SU-DHL-6 (cell line): ENCODE measurements around the gene C13orf46.

Experiments
- EZH2phosphoT487 ChIP-seq: fragments of 200-600 bp; sonication (generic), shearing (Covaris generic); conservative IDR thresholded peaks from 2 replicates; pipeline ENCODE4 v1.6.1; 2018; ENCODE audit warnings: mild to moderate bottlenecking, antibody characterized with exemption, low read length, moderate library complexity, mixed read lengths
- TF ChIP-seq, protein P1 (sequence below): fragments of 200-600 bp; sonication (generic); IDR thresholded peaks from one replicate; pipeline ENCODE4 v1.5.1; 2017; ENCODE audit warnings: antibody characterized with exemption, mild to moderate bottlenecking, low read length, moderate library complexity; ENCODE audit not compliant: insufficient read depth, poor library complexity, severe bottlenecking

DNA sequence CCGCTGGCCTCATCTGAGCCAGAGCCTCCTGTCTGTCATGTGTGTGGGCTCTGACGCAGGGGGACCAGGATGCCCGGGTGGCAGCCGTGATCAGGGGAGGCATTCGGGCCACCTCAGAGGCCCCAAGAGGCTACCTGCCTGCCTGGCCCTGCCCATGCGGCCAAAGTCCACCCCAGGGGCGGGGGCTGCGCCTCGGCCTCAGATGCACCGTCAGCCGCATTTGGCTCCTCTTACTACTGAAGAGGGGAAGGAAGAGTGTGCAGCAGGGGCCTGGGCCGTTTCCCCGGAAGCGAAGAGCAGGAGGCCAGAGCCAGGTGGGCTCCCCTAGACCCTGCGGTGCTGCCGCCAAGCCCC lies 34.0 kb downstream of the C13orf46 start:
- TF ChIP-seq, protein P1, sequence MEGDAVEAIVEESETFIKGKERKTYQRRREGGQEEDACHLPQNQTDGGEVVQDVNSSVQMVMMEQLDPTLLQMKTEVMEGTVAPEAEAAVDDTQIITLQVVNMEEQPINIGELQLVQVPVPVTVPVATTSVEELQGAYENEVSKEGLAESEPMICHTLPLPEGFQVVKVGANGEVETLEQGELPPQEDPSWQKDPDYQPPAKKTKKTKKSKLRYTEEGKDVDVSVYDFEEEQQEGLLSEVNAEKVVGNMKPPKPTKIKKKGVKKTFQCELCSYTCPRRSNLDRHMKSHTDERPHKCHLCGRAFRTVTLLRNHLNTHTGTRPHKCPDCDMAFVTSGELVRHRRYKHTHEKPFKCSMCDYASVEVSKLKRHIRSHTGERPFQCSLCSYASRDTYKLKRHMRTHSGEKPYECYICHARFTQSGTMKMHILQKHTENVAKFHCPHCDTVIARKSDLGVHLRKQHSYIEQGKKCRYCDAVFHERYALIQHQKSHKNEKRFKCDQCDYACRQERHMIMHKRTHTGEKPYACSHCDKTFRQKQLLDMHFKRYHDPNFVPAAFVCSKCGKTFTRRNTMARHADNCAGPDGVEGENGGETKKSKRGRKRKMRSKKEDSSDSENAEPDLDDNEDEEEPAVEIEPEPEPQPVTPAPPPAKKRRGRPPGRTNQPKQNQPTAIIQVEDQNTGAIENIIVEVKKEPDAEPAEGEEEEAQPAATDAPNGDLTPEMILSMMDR, result no peak
- no peak for TF ChIP-seq EZH2phosphoT487
